HepG2 (cell line): ENCODE data around the gene BRCA2. TPM values are rescaled to one million over a fixed set of nuclear protein-coding genes. Genes with fewer than 3 reads are reported as not detected.
A peak's percentile ranks its signal among the peaks of the same experiment; 100 is the strongest.

ENCODE experiments used
- FOXP1 ChIP-seq, 2 experiments: fragments of 450-650 bp in 1 of 2; IDR thresholded peaks; 2 replicates each; pipeline ENCODE4 v1.6.1; 2017 to 2018; ENCODE audit warnings: antibody characterized with exemption in 1 of 2
- HMG20A ChIP-seq: IDR thresholded peaks from 2 replicates; pipeline ENCODE4 v1.6.1; 2016; ENCODE audit warnings: borderline replicate concordance
- HNRNPUL1 ChIP-seq: fragments of 200-400 bp; formaldehyde crosslinking; IDR thresholded peaks from 2 replicates; pipeline ENCODE4 v1.6.1; 2017; ENCODE audit warnings: low read depth, mild to moderate bottlenecking, low read length, moderate library complexity
- HOXD1 ChIP-seq: sonication (generic); formaldehyde crosslinking; IDR thresholded peaks from 2 replicates; pipeline ENCODE4 v1.5.0; 2020; ENCODE audit warnings: missing genetic modification reagents
- KLF13 ChIP-seq: sonication (generic); formaldehyde crosslinking; IDR thresholded peaks from 2 replicates; pipeline ENCODE4 v1.4.0; 2020; ENCODE audit warnings: mild to moderate bottlenecking, missing genetic modification reagents
- MAFG ChIP-seq: sonication (generic); formaldehyde crosslinking; IDR thresholded peaks from 2 replicates; pipeline ENCODE4 v1.5.1; 2020; ENCODE audit warnings: mild to moderate bottlenecking, missing genetic modification reagents
- MTA3 ChIP-seq: sonication (generic); formaldehyde crosslinking; IDR thresholded peaks from 2 replicates; pipeline ENCODE4 v1.4.0; 2020; ENCODE audit warnings: missing genetic modification reagents
- NFKB2 ChIP-seq: sonication (generic); formaldehyde crosslinking; IDR thresholded peaks from 2 replicates; pipeline ENCODE4 v1.4.0; 2020; ENCODE audit warnings: missing genetic modification reagents, borderline replicate concordance
- PHF21A ChIP-seq: sonication (generic); formaldehyde crosslinking; IDR thresholded peaks from 2 replicates; pipeline ENCODE4 v1.5.0; 2020; ENCODE audit warnings: mild to moderate bottlenecking, missing genetic modification reagents
- SAFB2 ChIP-seq: sonication (generic); formaldehyde crosslinking; IDR thresholded peaks from 2 replicates; pipeline ENCODE4 v1.5.1; 2020; ENCODE audit warnings: missing genetic modification reagents, low read depth, mild to moderate bottlenecking, borderline replicate concordance
- SIX4 ChIP-seq: sonication (generic); formaldehyde crosslinking; IDR thresholded peaks from 2 replicates; pipeline ENCODE4 v1.4.0; 2020; ENCODE audit warnings: missing genetic modification reagents
- SOX5 ChIP-seq: IDR thresholded peaks from 2 replicates; pipeline ENCODE4 v1.6.1; 2016; ENCODE audit warnings: borderline replicate concordance
- TCF12 ChIP-seq, 2 experiments: fragments of 450-650 bp in 1 of 2; sonication (generic) in 1 of 2; formaldehyde crosslinking in 1 of 2; IDR thresholded peaks; 2 replicates each; pipeline versions ENCODE4 v1.6.1 to v1.8.0; 2017 to 2022; ENCODE audit warnings: antibody characterized with exemption in 1 of 2, mild to moderate bottlenecking in 1 of 2, missing genetic modification reagents in 1 of 2, moderate library complexity in 1 of 2
- TCF7 ChIP-seq: sonication (generic); IDR thresholded peaks from 2 replicates; pipeline ENCODE4 v1.6.1; 2016; ENCODE audit warnings: antibody characterized with exemption, low read depth
- ZNF124 ChIP-seq: sonication (generic); formaldehyde crosslinking; IDR thresholded peaks from 2 replicates; pipeline ENCODE4 v1.4.0; 2020; ENCODE audit warnings: missing genetic modification reagents
- ZNF383 ChIP-seq: sonication (generic); formaldehyde crosslinking; IDR thresholded peaks from 2 replicates; pipeline ENCODE4 v1.4.0; 2020; ENCODE audit warnings: missing genetic modification reagents, mild to moderate bottlenecking, borderline replicate concordance
- ZNF576 ChIP-seq: sonication (generic); formaldehyde crosslinking; IDR thresholded peaks from 2 replicates; pipeline ENCODE4 v1.4.0; 2020; ENCODE audit warnings: mild to moderate bottlenecking, missing genetic modification reagents
- ZNF724P ChIP-seq: sonication (generic); formaldehyde crosslinking; IDR thresholded peaks from 2 replicates; pipeline ENCODE4 v1.8.0; 2022; ENCODE audit warnings: missing genetic modification reagents, borderline replicate concordance
- ZNF839 ChIP-seq: sonication (generic); formaldehyde crosslinking; IDR thresholded peaks from 2 replicates; pipeline ENCODE4 v1.4.0; 2020; ENCODE audit warnings: missing genetic modification reagents, mild to moderate bottlenecking, borderline replicate concordance
- polyA plus RNA-seq, 8 experiments: library from polyadenylated mRNA; depleted of rRNA in 3 of 8; stranded (reverse) in 7 of 8; unstranded in 1 of 8; fragments of >200 nt; fragmentation: Illumina TruSeq in 4 of 8; extraction: Trizol in 4 of 8; gene quantifications; 2 replicates each; pipeline versions ENCODE4 v1.2.1 to v1.2.3, GENCODE V29; 2011 to 2016; ENCODE audit warnings: low read depth in 4 of 8, missing spikeins in 1 of 8, mixed read lengths in 1 of 8; ENCODE audit not compliant: insufficient read depth in 1 of 8
- total RNA-seq, 5 experiments: library from RNA; depleted of rRNA; stranded (reverse); fragments of >200 nt; fragmentation: Illumina TruSeq; extraction: Trizol; gene quantifications; 2 replicates each; pipeline ENCODE4 v1.2.3, GENCODE V29; 2016; ENCODE audit warnings: low read depth in 1 of 5
- TF ChIP-seq, protein P1 (sequence below): sonication (generic); formaldehyde crosslinking; IDR thresholded peaks from 2 replicates; pipeline ENCODE4 v1.5.1; 2020; ENCODE audit warnings: mild to moderate bottlenecking, missing genetic modification reagents, borderline replicate concordance
- TF ChIP-seq, protein P2 (sequence below): sonication (generic); formaldehyde crosslinking; IDR thresholded peaks from 2 replicates; pipeline ENCODE4 v1.5.0; 2020; ENCODE audit warnings: mild to moderate bottlenecking, missing genetic modification reagents
- TF ChIP-seq, protein P3 (sequence below): sonication (generic); formaldehyde crosslinking; IDR thresholded peaks from 2 replicates; pipeline ENCODE4 v1.4.0; 2020; ENCODE audit warnings: missing genetic modification reagents

The BRCA2 gene
- total and polyA plus RNA-seq, 2 of the 13 experiments (the other 11 are each of a cell fraction or from before 2014, with no cell fraction given): 3.1 to 24.6 TPM

- no peak for TF ChIP-seq ZNF124
- TF ChIP-seq TCF7: 0 out of 2 replicates have a peak, but pooled peaks have one; percentile 19
- TF ChIP-seq, protein P1, sequence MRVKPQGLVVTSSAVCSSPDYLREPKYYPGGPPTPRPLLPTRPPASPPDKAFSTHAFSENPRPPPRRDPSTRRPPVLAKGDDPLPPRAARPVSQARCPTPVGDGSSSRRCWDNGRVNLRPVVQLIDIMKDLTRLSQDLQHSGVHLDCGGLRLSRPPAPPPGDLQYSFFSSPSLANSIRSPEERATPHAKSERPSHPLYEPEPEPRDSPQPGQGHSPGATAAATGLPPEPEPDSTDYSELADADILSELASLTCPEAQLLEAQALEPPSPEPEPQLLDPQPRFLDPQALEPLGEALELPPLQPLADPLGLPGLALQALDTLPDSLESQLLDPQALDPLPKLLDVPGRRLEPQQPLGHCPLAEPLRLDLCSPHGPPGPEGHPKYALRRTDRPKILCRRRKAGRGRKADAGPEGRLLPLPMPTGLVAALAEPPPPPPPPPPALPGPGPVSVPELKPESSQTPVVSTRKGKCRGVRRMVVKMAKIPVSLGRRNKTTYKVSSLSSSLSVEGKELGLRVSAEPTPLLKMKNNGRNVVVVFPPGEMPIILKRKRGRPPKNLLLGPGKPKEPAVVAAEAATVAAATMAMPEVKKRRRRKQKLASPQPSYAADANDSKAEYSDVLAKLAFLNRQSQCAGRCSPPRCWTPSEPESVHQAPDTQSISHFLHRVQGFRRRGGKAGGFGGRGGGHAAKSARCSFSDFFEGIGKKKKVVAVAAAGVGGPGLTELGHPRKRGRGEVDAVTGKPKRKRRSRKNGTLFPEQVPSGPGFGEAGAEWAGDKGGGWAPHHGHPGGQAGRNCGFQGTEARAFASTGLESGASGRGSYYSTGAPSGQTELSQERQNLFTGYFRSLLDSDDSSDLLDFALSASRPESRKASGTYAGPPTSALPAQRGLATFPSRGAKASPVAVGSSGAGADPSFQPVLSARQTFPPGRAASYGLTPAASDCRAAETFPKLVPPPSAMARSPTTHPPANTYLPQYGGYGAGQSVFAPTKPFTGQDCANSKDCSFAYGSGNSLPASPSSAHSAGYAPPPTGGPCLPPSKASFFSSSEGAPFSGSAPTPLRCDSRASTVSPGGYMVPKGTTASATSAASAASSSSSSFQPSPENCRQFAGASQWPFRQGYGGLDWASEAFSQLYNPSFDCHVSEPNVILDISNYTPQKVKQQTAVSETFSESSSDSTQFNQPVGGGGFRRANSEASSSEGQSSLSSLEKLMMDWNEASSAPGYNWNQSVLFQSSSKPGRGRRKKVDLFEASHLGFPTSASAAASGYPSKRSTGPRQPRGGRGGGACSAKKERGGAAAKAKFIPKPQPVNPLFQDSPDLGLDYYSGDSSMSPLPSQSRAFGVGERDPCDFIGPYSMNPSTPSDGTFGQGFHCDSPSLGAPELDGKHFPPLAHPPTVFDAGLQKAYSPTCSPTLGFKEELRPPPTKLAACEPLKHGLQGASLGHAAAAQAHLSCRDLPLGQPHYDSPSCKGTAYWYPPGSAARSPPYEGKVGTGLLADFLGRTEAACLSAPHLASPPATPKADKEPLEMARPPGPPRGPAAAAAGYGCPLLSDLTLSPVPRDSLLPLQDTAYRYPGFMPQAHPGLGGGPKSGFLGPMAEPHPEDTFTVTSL (CRISPR knock-in tag): 0 out of 2 replicates have a peak, but pooled peaks have one; percentile 6
- TF ChIP-seq MTA3 (CRISPR knock-in tag): no peak
- no peak for TF ChIP-seq HOXD1 (CRISPR knock-in tag)
- 0 out of 2 replicates have a peak, but pooled peaks have one; percentile 24 for TF ChIP-seq HMG20A (CRISPR knock-in tag)
- TF ChIP-seq KLF13 (CRISPR knock-in tag): no peak
- TF ChIP-seq SOX5 (CRISPR knock-in tag): peak; percentile 82; the same call in 1 of the 2 replicates
- TF ChIP-seq ZNF576: no peak
- no peak for TF ChIP-seq SAFB2 (CRISPR knock-in tag)
- TF ChIP-seq ZNF839 (CRISPR knock-in tag): no peak
- TF ChIP-seq NFKB2: no peak
- no peak for TF ChIP-seq ZNF383 (CRISPR knock-in tag)
- TF ChIP-seq SIX4 (CRISPR knock-in tag): 0 out of 2 replicates have a peak, but pooled peaks have one; percentile 18
- TF ChIP-seq PHF21A (CRISPR knock-in tag): no peak
- no peak for TF ChIP-seq TCF12 (IDR thresholded peaks at IDR 0.05)
- no peak for TF ChIP-seq TCF12 (CRISPR knock-in tag; IDR thresholded peaks at IDR 0.05)
- no peak for TF ChIP-seq MAFG (CRISPR knock-in tag)
- TF ChIP-seq FOXP1 (IDR thresholded peaks at IDR 0.05): no peak
- TF ChIP-seq FOXP1 (CRISPR knock-in tag; IDR thresholded peaks at IDR 0.05): no peak
- TF ChIP-seq, protein P2, sequence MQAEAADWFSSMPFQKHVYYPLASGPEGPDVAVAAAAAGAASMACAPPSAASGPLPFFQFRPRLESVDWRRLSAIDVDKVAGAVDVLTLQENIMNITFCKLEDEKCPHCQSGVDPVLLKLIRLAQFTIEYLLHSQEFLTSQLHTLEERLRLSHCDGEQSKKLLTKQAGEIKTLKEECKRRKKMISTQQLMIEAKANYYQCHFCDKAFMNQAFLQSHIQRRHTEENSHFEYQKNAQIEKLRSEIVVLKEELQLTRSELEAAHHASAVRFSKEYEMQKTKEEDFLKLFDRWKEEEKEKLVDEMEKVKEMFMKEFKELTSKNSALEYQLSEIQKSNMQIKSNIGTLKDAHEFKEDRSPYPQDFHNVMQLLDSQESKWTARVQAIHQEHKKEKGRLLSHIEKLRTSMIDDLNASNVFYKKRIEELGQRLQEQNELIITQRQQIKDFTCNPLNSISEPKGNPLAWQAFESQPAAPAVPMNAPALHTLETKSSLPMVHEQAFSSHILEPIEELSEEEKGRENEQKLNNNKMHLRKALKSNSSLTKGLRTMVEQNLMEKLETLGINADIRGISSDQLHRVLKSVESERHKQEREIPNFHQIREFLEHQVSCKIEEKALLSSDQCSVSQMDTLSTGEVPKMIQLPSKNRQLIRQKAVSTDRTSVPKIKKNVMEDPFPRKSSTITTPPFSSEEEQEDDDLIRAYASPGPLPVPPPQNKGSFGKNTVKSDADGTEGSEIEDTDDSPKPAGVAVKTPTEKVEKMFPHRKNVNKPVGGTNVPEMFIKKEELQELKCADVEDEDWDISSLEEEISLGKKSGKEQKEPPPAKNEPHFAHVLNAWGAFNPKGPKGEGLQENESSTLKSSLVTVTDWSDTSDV (CRISPR knock-in tag): no peak
- TF ChIP-seq HNRNPUL1: no peak
- no peak for TF ChIP-seq ZNF724P (CRISPR knock-in tag)
- TF ChIP-seq, protein P3, sequence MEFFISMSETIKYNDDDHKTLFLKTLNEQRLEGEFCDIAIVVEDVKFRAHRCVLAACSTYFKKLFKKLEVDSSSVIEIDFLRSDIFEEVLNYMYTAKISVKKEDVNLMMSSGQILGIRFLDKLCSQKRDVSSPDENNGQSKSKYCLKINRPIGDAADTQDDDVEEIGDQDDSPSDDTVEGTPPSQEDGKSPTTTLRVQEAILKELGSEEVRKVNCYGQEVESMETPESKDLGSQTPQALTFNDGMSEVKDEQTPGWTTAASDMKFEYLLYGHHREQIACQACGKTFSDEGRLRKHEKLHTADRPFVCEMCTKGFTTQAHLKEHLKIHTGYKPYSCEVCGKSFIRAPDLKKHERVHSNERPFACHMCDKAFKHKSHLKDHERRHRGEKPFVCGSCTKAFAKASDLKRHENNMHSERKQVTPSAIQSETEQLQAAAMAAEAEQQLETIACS (CRISPR knock-in tag): no peak
Measured at GRCh38 chr13:32266130-32266529, 49.2 kb upstream of the BRCA2 start (continued).
